ENCODE measurements around the gene MAK.

DNA sequence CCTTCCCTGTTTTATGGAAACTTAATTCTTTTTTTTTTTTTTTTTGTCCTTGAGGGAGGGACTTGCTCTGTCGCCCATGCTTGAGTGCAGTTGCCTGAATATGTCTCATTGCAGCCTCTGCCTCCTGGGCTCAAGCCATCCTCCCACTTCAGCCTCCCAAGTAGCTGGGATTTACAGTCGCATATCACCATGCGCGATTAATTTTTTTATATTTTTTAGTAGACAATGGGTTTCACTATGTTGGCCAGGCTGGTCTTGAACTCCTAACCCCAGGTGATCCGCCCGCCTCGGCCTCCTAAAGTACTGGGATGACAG is 114.8 kb downstream of the MAK start:
- TF ChIP-seq, protein P1, sequence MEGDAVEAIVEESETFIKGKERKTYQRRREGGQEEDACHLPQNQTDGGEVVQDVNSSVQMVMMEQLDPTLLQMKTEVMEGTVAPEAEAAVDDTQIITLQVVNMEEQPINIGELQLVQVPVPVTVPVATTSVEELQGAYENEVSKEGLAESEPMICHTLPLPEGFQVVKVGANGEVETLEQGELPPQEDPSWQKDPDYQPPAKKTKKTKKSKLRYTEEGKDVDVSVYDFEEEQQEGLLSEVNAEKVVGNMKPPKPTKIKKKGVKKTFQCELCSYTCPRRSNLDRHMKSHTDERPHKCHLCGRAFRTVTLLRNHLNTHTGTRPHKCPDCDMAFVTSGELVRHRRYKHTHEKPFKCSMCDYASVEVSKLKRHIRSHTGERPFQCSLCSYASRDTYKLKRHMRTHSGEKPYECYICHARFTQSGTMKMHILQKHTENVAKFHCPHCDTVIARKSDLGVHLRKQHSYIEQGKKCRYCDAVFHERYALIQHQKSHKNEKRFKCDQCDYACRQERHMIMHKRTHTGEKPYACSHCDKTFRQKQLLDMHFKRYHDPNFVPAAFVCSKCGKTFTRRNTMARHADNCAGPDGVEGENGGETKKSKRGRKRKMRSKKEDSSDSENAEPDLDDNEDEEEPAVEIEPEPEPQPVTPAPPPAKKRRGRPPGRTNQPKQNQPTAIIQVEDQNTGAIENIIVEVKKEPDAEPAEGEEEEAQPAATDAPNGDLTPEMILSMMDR (conservative IDR thresholded peaks at IDR 0.05; ENCODE audit: low read depth in 2 of 2) = no peak
- TF ChIP-seq EZH2phosphoT487 (IDR thresholded peaks at IDR 0.05; ENCODE audit: unreplicated experiment) (no peak), EZH2 (IDR thresholded peaks at IDR 0.05; ENCODE audit: low read depth, unreplicated experiment) (no peak), POLR2AphosphoS5 (IDR thresholded peaks at IDR 0.05; ENCODE audit: low read depth) (no peak)
